NCI-H748 (cell line): Measurements from ENCODE around the gene ECE1.
"Not testable (repeated sequence)": the region's sequence is repeated elsewhere in the genome, so short reads cannot be mapped to it uniquely, and the experiment has no call there.

Experiments used
- DNase-seq: peaks from one replicate; lab custom pipeline; 2025; ENCODE audit not compliant: unreplicated experiment; lab: John Stamatoyannopoulos, UW

Gene ECE1

GRCh38 chr1:21232044-21232443, 58.2 kb downstream of the ECE1 start:
- DNase-seq = peak; percentile 32

- no peak for DNase-seq
Measured at GRCh38 chr1:21229246-21230000, 60.8 kb downstream of the ECE1 start.

GRCh38 chr1:21228224-21228623, 62.0 kb downstream of the ECE1 start:
- not testable (repeated sequence) for DNase-seq

- no peak for DNase-seq
Measured at GRCh38 chr1:21225065-21225464, 65.2 kb downstream of the ECE1 start.

- no peak for DNase-seq
Measured at GRCh38 chr1:21220815-21221214, 69.4 kb downstream of the ECE1 start.

- no peak for DNase-seq
Measured at GRCh38 chr1:21219674-21220073, 70.6 kb downstream of the ECE1 start.

- peak; percentile 24 for DNase-seq
Measured at GRCh38 chr1:21217812-21218596, 72.3 kb downstream of the ECE1 start.

GRCh38 chr1:21216835-21217811, 73.1 kb downstream of the ECE1 start:
- peak; percentile 29 for DNase-seq

GRCh38 chr1:21212126-21212525, 78.1 kb downstream of the ECE1 start:
- no peak for DNase-seq

- not testable (repeated sequence) for DNase-seq
Measured at GRCh38 chr1:21208137-21208700, 82.0 kb downstream of the ECE1 start.

- no peak for DNase-seq
Measured at GRCh38 chr1:21206117-21206516, 84.1 kb downstream of the ECE1 start.

GRCh38 chr1:21205416-21205815, 84.8 kb downstream of the ECE1 start:
- no peak for DNase-seq

GRCh38 chr1:21201650-21202049, 88.6 kb downstream of the ECE1 start:
- no peak for DNase-seq

GRCh38 chr1:21201238-21201637, 89.0 kb downstream of the ECE1 start:
- DNase-seq = not testable (repeated sequence)

GRCh38 chr1:21200767-21201166, 89.5 kb downstream of the ECE1 start:
- no peak for DNase-seq

GRCh38 chr1:21198929-21199328, 91.3 kb downstream of the ECE1 start:
- no peak for DNase-seq

- DNase-seq = no peak
Measured at GRCh38 chr1:21192871-21193270, 97.4 kb downstream of the ECE1 start.

GRCh38 chr1:21192284-21192683, 98.0 kb downstream of the ECE1 start:
- DNase-seq = no peak

GRCh38 chr1:21190771-21191170, 99.5 kb downstream of the ECE1 start:
- not testable (repeated sequence) for DNase-seq

- peak; percentile 14 for DNase-seq
Measured at GRCh38 chr1:21189906-21190500, 100.3 kb downstream of the ECE1 start.
